ENCODE data around the gene TPCN2. TPM values are rescaled to one million over a fixed set of nuclear protein-coding genes. Genes with fewer than 3 reads are reported as not detected.

Gene TPCN2
- total RNA-seq, 1 donor from 2014 or later = 6.3 TPM

- no peak for TF ChIP-seq CTCF (conservative IDR thresholded peaks at IDR 0.05; ENCODE audit: low read depth, low read length)
- no peak overlapping the region for H3K4me3 ChIP-seq (ENCODE audit: low read depth, low read length)
- DNase-seq (ENCODE audit: low read depth) = no peak
Observed at GRCh38 chr11:69173331-69173730, 124.6 kb downstream of the TPCN2 start.

- no peak for TF ChIP-seq CTCF (conservative IDR thresholded peaks at IDR 0.05; ENCODE audit: low read depth, low read length)
- DNase-seq (ENCODE audit: low read depth) = no peak
- H3K4me3 ChIP-seq (ENCODE audit: low read depth, low read length) = no peak overlapping the region
Observed at GRCh38 chr11:69173925-69174581, 125.3 kb downstream of the TPCN2 start.

GRCh38 chr11:69174841-69175240 is 126.1 kb downstream of the TPCN2 start:
- no peak for TF ChIP-seq CTCF (conservative IDR thresholded peaks at IDR 0.05; ENCODE audit: low read depth, low read length)
- H3K4me3 ChIP-seq (ENCODE audit: low read depth, low read length) = no peak overlapping the region
- DNase-seq (ENCODE audit: low read depth) = no peak

- DNase-seq (ENCODE audit: low read depth) = no peak
- H3K4me3 ChIP-seq (ENCODE audit: low read depth, low read length) = no peak overlapping the region
- TF ChIP-seq CTCF (conservative IDR thresholded peaks at IDR 0.05; ENCODE audit: low read depth, low read length) = no peak
Observed at GRCh38 chr11:69178819-69179482, 130.2 kb downstream of the TPCN2 start.

- DNase-seq (ENCODE audit: low read depth) = no peak
- no peak for TF ChIP-seq CTCF (conservative IDR thresholded peaks at IDR 0.05; ENCODE audit: low read depth, low read length)
- H3K4me3 ChIP-seq (ENCODE audit: low read depth, low read length) = no peak overlapping the region
Observed at GRCh38 chr11:69180226-69180625, 131.5 kb downstream of the TPCN2 start.

- H3K4me3 ChIP-seq (ENCODE audit: low read depth, low read length) = no peak overlapping the region
- no peak for TF ChIP-seq CTCF (conservative IDR thresholded peaks at IDR 0.05; ENCODE audit: low read depth, low read length)
- DNase-seq (ENCODE audit: low read depth) = no peak
Observed at GRCh38 chr11:69180726-69181125, 132.0 kb downstream of the TPCN2 start.

GRCh38 chr11:69183613-69184012 is 134.9 kb downstream of the TPCN2 start:
- no peak for DNase-seq (ENCODE audit: low read depth)
- no peak overlapping the region for H3K4me3 ChIP-seq (ENCODE audit: low read depth, low read length)
- TF ChIP-seq CTCF (conservative IDR thresholded peaks at IDR 0.05; ENCODE audit: low read depth, low read length) = no peak

All from epithelial cell of proximal tubule (primary cell).